ENCODE results near the gene ST6GALNAC6.
"Not testable (repeated sequence)": the region's sequence is repeated elsewhere in the genome, so short reads cannot be mapped to it uniquely, and the experiment has no call there.

Gene ST6GALNAC6

GRCh38 chr9:127855522-127855921, 43.9 kb downstream of the ST6GALNAC6 start:
- DNase-seq (ENCODE audit: low read depth, low spot score) = no peak

- DNase-seq (ENCODE audit: low read depth, low spot score) = no peak
Measured at GRCh38 chr9:127854960-127855359, 44.4 kb downstream of the ST6GALNAC6 start.

DNA sequence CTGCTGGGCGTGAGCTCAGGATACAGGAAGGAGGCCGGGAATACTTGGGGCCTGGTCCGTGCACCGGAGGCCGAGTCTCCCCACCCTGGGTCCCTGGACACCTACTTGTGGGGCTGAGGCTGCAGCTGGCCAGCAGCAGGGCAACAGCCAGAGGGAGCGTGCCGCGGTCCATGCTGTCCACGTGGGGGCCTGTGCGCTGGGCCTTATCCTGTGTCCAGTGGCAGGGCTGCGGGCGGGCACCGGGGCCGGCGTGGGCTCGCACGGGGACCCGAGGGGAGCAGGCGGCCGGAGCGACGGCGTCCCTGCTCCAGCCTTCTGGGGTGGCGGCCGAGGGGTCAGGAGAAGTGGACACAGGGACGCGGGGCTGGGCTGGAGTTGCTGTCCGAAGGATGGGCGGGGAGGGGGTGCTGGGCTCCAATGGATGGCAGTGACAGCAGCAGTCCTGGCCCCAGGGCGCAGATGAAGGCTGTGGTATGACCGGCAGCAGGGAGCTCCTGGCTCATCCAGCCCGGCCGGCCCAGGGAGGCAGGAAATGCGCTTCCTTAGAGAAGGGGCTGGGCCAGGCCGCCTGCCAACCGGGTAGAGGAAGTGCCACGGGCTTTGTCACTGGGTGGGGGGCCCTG, 45.1 kb downstream of the ST6GALNAC6 start, which contains the start of gene ENG:
Gene ENG, minus strand, starts transcription at position 475 of the 623 bp plus-strand sequence. Its CDS starts 303 bp downstream, at position 172.
- DNase-seq (ENCODE audit: low read depth, low spot score) = no peak

GRCh38 chr9:127853312-127854183, 45.9 kb downstream of the ST6GALNAC6 start:
- DNase-seq (ENCODE audit: low read depth, low spot score) = no peak

DNA sequence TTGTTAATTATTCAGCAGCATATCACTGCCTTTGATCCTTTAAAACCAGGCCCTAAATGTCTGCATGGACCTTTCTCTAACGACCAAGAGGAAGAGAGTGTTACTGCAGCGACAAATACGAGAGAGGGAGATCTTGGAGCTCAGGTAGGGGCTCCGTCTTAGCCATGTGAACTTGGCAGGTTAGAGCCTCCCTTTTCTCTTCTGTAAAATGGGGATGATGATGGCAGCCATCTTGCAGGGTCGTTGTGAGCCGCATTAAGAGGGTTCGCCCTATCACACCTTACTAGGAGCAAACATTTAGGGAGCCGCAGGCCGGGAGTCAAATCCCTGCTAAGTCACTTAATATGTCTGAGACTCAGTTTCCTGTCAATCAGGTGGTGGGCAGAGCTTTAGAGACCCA, 46.6 kb downstream of the ST6GALNAC6 start:
- no peak for DNase-seq (ENCODE audit: low read depth, low spot score)

GRCh38 chr9:127850286-127850830, 49.0 kb downstream of the ST6GALNAC6 start:
- no peak for DNase-seq (ENCODE audit: low read depth, low spot score)

DNA sequence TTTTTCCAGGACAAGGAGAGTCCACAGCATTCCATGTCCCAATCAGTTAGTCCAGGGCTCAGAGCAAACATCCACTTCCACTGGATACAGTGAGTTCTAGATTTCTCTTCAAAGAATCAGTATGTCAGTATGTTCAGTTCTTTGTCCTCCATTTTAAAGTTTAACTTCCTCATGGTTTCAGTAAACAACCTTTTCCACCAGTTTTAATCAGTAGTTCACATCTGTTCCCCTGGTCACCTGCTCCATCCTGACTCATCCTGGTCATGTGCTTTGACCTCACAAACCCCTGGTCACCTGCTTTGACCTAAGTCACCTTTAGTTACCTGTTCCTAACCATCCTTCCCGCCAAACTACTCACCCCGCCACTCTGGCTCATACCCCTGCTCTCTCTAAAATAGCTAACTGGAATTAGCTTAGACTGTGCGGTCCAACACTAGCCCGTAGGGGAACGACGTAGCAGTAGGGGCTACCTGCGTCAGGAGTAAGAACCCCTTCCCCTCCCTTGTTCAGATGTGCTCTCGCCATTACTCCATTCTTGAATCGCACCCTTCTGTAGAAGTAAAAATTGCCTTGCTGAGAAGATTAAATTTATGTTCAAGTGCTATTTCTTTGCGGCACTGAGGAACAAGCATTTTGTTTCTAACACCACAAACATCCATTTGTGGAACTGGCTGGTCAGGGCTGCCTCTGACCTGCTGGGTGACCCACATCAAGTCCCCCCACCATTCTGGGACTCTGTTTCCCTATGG, 50.5 kb downstream of the ST6GALNAC6 start:
- DNase-seq (ENCODE audit: low read depth, low spot score) = no peak

- no peak for DNase-seq (ENCODE audit: low read depth, low spot score)
Measured at GRCh38 chr9:127847833-127848755, 51.3 kb downstream of the ST6GALNAC6 start.

DNA sequence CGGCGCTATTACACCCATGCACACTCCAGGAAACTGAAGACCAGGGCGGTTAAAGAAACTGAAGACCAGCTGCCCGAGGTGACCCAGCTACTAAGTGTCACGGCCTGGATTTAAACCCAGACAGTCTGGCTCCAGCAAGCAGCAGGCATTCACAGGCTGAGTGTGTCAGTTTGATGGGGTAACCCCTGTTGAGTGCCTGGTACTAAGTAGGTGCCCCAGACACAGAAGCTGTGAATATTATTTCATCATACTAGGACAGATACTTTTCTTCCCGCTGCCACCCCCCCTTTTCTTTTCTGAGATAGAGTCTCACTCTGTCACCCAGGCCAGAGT, 52.3 kb downstream of the ST6GALNAC6 start:
- no peak for DNase-seq (ENCODE audit: low read depth, low spot score)

DNA sequence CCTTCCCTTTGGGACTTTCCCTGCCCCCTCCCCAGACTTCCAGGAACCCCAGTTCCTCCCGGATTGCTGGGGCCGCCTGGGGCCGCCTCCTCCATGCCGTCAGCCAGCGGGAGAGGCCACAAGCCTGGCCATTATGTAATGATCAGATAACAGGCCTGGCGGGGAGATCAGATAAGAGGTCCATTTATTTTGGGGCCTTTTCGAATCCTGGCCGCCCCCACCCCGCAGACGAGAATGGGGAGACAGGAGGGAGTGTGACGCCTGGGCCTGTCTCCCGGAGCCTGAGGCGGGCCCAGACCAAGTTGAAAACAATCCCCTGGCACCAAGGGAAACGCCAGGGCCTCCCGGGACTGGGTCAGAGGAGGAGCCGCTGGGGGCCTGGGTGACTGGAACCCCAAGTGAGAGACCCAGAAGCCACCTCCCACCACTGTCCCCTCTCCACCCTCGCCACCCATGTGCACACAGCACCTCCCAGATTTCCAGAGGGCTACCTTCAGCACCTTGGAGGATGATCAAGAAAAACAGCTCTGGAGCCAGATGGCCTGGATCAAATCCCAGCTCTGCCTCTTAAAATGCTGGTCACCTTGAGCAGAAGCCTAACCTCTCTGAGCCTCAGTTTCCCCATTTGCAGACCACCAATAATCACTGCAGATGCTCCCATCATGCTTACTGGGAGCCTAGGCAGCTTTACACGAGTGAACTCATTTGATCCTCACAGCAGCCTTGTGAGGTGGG, 52.8 kb downstream of the ST6GALNAC6 start:
- DNase-seq (ENCODE audit: low read depth, low spot score) = no peak

GRCh38 chr9:127845619-127846018, 53.8 kb downstream of the ST6GALNAC6 start:
- not testable (repeated sequence) for DNase-seq (ENCODE audit: low read depth, low spot score)

DNA sequence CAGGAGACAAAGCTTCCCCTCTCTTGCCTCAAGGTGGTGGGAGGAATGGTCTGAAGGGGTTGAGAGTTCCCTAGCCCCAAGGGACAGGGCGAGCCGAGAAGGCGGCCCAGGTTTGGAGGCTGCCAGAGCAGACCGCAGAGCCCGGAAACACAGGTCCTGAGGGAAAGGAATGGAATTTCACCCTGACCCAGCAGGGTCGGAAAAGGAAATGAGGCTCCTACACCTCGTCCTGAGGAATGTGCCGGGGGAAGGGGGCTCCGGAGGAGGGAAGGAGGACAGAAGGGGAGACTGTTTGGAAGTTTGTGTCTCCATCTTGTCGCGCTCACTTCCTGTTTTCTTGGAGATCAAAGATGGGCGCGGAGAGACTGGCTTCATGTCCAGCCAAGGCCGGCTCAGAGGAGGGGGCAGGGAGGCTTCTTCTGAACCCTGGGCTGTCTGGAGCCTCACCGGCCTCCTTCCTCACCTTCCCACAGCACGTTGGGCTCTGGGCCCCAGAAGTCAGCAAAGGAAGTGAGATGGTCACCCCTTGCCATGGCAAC, 54.5 kb downstream of the ST6GALNAC6 start:
- DNase-seq (ENCODE audit: low read depth, low spot score) = no peak

- no peak for DNase-seq (ENCODE audit: low read depth, low spot score)
Measured at GRCh38 chr9:127841087-127841835, 58.1 kb downstream of the ST6GALNAC6 start.

- peak; percentile 78 for DNase-seq (ENCODE audit: low read depth, low spot score)
Measured at GRCh38 chr9:127838375-127839078, 60.9 kb downstream of the ST6GALNAC6 start.

DNA sequence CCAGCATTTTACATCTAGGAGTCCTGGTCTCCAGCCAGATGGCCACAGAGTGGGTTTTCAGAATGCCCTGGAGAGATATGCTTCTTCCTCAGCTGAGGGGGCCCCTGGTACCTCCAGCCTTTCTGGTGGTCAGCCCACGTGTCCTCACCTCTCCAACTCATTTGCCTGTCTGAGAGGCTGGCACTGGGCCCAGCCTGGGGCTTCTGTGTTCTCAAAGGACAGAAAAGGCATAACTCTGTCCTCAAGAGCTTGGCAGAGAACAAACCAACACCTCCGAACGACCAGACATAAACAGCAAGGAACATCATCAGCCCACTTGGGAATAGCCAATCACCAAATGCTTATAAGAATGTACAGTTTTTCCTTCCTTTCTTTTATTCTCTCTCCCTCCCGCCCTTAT, 62.1 kb downstream of the ST6GALNAC6 start:
- DNase-seq (ENCODE audit: low read depth, low spot score) = no peak

GRCh38 chr9:127836561-127836960, 62.8 kb downstream of the ST6GALNAC6 start:
- not testable (repeated sequence) for DNase-seq (ENCODE audit: low read depth, low spot score)

DNA sequence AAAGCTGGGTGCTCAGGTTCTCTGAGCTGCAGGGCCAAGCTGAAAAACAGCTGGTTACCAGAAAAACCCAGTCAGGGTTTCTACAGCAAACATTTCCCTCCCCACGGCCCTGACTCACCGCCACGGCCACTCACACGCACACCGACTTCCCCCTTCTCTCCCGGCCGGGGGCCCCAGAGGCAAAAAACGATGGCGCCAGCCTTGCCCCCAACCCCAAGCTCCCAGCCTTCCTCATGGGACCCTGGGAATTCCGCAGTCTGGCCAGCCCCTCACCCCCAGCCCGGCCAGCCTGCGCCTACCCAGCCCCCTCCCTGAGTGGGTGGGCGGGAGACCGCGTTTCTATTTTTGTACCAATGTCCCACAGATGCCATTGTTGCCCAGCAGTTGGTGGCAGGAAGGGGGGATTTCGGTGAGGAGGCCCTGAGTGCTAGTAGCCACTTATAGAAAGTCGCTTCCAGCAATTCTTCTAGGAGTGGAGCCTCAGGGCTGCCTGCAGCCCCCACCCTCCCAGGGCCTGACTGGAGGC, 63.3 kb downstream of the ST6GALNAC6 start:
- DNase-seq (ENCODE audit: low read depth, low spot score) = no peak
